SK-N-SH (cell line): ENCODE measurements around the gene SACM1L. TPM values are rescaled to one million over a fixed set of nuclear protein-coding genes. Genes with fewer than 3 reads are reported as not detected.

Experiments used
- CTCF ChIA-PET: fragments of 300-600, 350-600 bp; formaldehyde crosslinking; extraction: SDS; loops from one replicate; lab custom pipeline; 2021; lab: Yijun Ruan, JAX
- POLR2A ChIA-PET: fragments of 350-600 bp; sonication (Branson Sonifier 250); formaldehyde crosslinking; extraction: SDS; loops from one replicate; lab custom pipeline; 2020; ENCODE audit warnings: antibody characterized with exemption, inconsistent platforms; lab: Yijun Ruan, JAX
- DNase-seq: peaks from one replicate; pipeline ENCODE4 v3.0.0; 2012
- H2AFZ ChIP-seq: fragments of 200-600 bp; sonication (generic); 2 replicates; pipeline ENCODE4 v1.8.1; 2016; ENCODE audit warnings: antibody characterized with exemption, mild to moderate bottlenecking, low read depth
- H3F3A ChIP-seq: fragments of 200-600 bp; sonication (generic); replicated peaks from 2 replicates; pipeline ENCODE3; 2016; ENCODE audit warnings: antibody characterized with exemption, mild to moderate bottlenecking; ENCODE audit not compliant: insufficient read depth
- H3K27ac ChIP-seq, 2 experiments: fragments of 200-500 bp in 1 of 2; fragments of 200-600 bp in 1 of 2; sonication (Bioruptor generic) in 1 of 2; sonication (generic), shearing (Covaris generic) in 1 of 2; 2 replicates each; pipeline versions ENCODE4 v1.5.1 to v1.6.1; 2014 to 2016; ENCODE audit warnings: low read depth in 2 of 2, inconsistent platforms in 1 of 2, low read length in 1 of 2, mild to moderate bottlenecking in 1 of 2, mixed read lengths in 1 of 2
- H3K27me3 ChIP-seq: fragments of 200-600 bp; sonication (generic), shearing (Covaris generic); 2 replicates; pipeline ENCODE4 v1.6.1; 2016; ENCODE audit warnings: mixed run types; ENCODE audit not compliant: insufficient read depth
- H3K36me3 ChIP-seq, 2 experiments: fragments of 200-500 bp in 1 of 2; fragments of 200-600 bp in 1 of 2; sonication (Bioruptor generic) in 1 of 2; sonication (generic) in 1 of 2; replicated peaks in 1 of 2; 2 replicates each; pipeline versions ENCODE3 to v1.5.1; 2014 to 2016; ENCODE audit warnings: low read length in 1 of 2, mild to moderate bottlenecking in 1 of 2; ENCODE audit not compliant: insufficient read depth in 2 of 2, control insufficient read depth in 1 of 2
- H3K4me1 ChIP-seq, 2 experiments: fragments of 200-500 bp in 1 of 2; fragments of 200-600 bp in 1 of 2; sonication (Bioruptor generic) in 1 of 2; sonication (generic), shearing (Covaris generic) in 1 of 2; 2 replicates each; pipeline versions ENCODE4 v1.5.1 to v1.6.1; 2014 to 2016; ENCODE audit warnings: low read depth in 1 of 2, low read length in 1 of 2, mixed run types in 1 of 2; ENCODE audit not compliant: insufficient read depth in 2 of 2, control insufficient read depth in 1 of 2
- H3K4me2 ChIP-seq: fragments of 200-600 bp; sonication (generic), shearing (Covaris generic); 2 replicates; pipeline ENCODE4 v1.6.1; 2017; ENCODE audit warnings: mixed run types
- H3K4me3 ChIP-seq, 2 experiments: fragments of 200-500 bp in 1 of 2; fragments of 200-600 bp in 1 of 2; sonication (Bioruptor generic) in 1 of 2; sonication (generic), shearing (Covaris generic) in 1 of 2; 2 replicates each; pipeline versions ENCODE4 v1.5.1 to v1.8.1; 2014 to 2016; ENCODE audit warnings: low read depth in 2 of 2, inconsistent platforms in 1 of 2, low read length in 1 of 2, mild to moderate bottlenecking in 1 of 2, mixed read lengths in 1 of 2, moderate library complexity in 1 of 2
- H3K79me2 ChIP-seq: fragments of 200-600 bp; sonication (generic); 2 replicates; pipeline ENCODE4 v1.8.1; 2017; ENCODE audit warnings: mild to moderate bottlenecking; ENCODE audit not compliant: insufficient read depth
- H3K9ac ChIP-seq: fragments of 200-600 bp; sonication (generic); 2 replicates; pipeline ENCODE4 v1.6.1; 2017; ENCODE audit warnings: mixed run types
- H3K9me2 ChIP-seq: fragments of 200-600 bp; sonication (generic); 2 replicates; pipeline ENCODE4 v1.6.1; 2017; ENCODE audit warnings: mixed run types
- H3K9me3 ChIP-seq: fragments of 200-600 bp; sonication (generic); 2 replicates; pipeline ENCODE4 v1.6.1; 2017; ENCODE audit warnings: mixed run types, mild to moderate bottlenecking, moderate library complexity
- H4K20me1 ChIP-seq: fragments of 200-600 bp; sonication (generic); 2 replicates; pipeline ENCODE4 v1.6.1; 2017; ENCODE audit warnings: mild to moderate bottlenecking, mixed run types; ENCODE audit not compliant: insufficient read depth
- CHD2 ChIP-seq: fragments of 150-350 bp; IDR thresholded peaks from 2 replicates; pipeline ENCODE4 v1.6.1; 2018; ENCODE audit warnings: low read length; ENCODE audit not compliant: partially characterized antibody
- EP300 ChIP-seq, 2 experiments: IDR thresholded peaks; 2 replicates each; pipeline versions ENCODE4 v1.4.0 to v1.6.1; 2012; ENCODE audit warnings: borderline replicate concordance in 1 of 2, low read depth in 1 of 2, low read length in 1 of 2
- EZH2phosphoT487 ChIP-seq: fragments of 200-600 bp; sonication (generic); IDR thresholded peaks from 2 replicates; pipeline ENCODE4 v1.6.1; 2017; ENCODE audit warnings: low read depth, mixed run types, mild to moderate bottlenecking, antibody characterized with exemption, moderate library complexity, borderline replicate concordance
- FOSL2 ChIP-seq: IDR thresholded peaks from 2 replicates; pipeline ENCODE4 v1.4.0; 2012; ENCODE audit warnings: low read depth, mild to moderate bottlenecking, moderate library complexity, borderline replicate concordance
- FOXJ3 ChIP-seq: sonication (generic); formaldehyde crosslinking; IDR thresholded peaks from 2 replicates; pipeline ENCODE4 v1.5.1; 2020; ENCODE audit warnings: mild to moderate bottlenecking, missing genetic modification reagents
- MEF2A ChIP-seq: IDR thresholded peaks from 2 replicates; pipeline ENCODE4 v1.4.0; 2012; ENCODE audit warnings: low read depth, borderline replicate concordance
- MXI1 ChIP-seq: IDR thresholded peaks from 2 replicates; pipeline ENCODE4 v1.6.1; 2012; ENCODE audit warnings: mild to moderate bottlenecking, low read depth, low read length, improper control_type of control experiment
- NFIC ChIP-seq: IDR thresholded peaks from 2 replicates; pipeline ENCODE4 v1.4.0; 2012; ENCODE audit warnings: borderline replicate concordance
- POLR2AphosphoS5 ChIP-seq: IDR thresholded peaks from 2 replicates; pipeline ENCODE4 v1.6.1; 2012; ENCODE audit warnings: low read depth, low read length
- RCOR1 ChIP-seq: fragments of 150-350 bp; IDR thresholded peaks from 2 replicates; pipeline ENCODE4 v1.6.1; 2017; ENCODE audit warnings: antibody characterized with exemption, low read length
- RFX5 ChIP-seq: IDR thresholded peaks from 2 replicates; pipeline ENCODE4 v1.6.1; 2012; ENCODE audit warnings: mild to moderate bottlenecking, improper control_type of control experiment, low read length
- RXRA ChIP-seq: IDR thresholded peaks from 2 replicates; pipeline ENCODE4 v1.4.0; 2012; ENCODE audit warnings: low read depth, mild to moderate bottlenecking, borderline replicate concordance
- SMC3 ChIP-seq: IDR thresholded peaks from 2 replicates; pipeline ENCODE4 v1.6.1; 2012; ENCODE audit warnings: low read depth, low read length, improper control_type of control experiment
- TAF1 ChIP-seq: IDR thresholded peaks from 2 replicates; pipeline ENCODE4 v1.6.1; 2012; ENCODE audit warnings: low read depth, mild to moderate bottlenecking, low read length, moderate library complexity, borderline replicate concordance
- TCF12 ChIP-seq: IDR thresholded peaks from 2 replicates; pipeline ENCODE4 v1.4.0; 2012
- TEAD4 ChIP-seq: IDR thresholded peaks from 2 replicates; pipeline ENCODE4 v1.4.0; 2012; ENCODE audit warnings: mild to moderate bottlenecking, borderline replicate concordance; ENCODE audit not compliant: insufficient read depth
- USF2 ChIP-seq: fragments of 150-350 bp; IDR thresholded peaks from 2 replicates; pipeline ENCODE4 v1.6.1; 2017; ENCODE audit warnings: antibody characterized with exemption, low read length, low read depth, borderline replicate concordance
- WGBS: methylation state at CpG from one replicate; pipeline ENCODE4 v1.1.6; 2017; ENCODE audit warnings: low lambda C conversion rate; 5-methylcytosine and 5-hydroxymethylcytosine counted together
- polyA plus RNA-seq, 3 experiments: library from polyadenylated mRNA; depleted of rRNA; stranded (reverse); fragments of >200 nt; gene quantifications; 2 replicates each; pipeline ENCODE4 v1.2.3, GENCODE V29; 2012
- TF ChIP-seq, protein P1 (sequence below): IDR thresholded peaks from 2 replicates; pipeline ENCODE4 v1.4.0; 2012; ENCODE audit warnings: low read depth, borderline replicate concordance
- TF ChIP-seq, protein P2 (sequence below): IDR thresholded peaks from 2 replicates; pipeline ENCODE4; 2012

SACM1L gene
- polyA plus RNA-seq, 1 of the 3 experiments (the other 2 are of a cell fraction), result 11.2 TPM

GRCh38 chr3:45704301-45704943 lies 15.2 kb downstream of the SACM1L start:
- Histone ChIP-seq H2AFZ (no peak overlapping the region), H3K27me3 (no peaks in the 10 kb centered on the region), H4K20me1 (peaks cover 38% of the 10 kb centered on the region), H3K4me1 (no peaks in the 10 kb centered on the region; a peak in 1 of 4 replicates), H3K36me3 (peaks cover 46 to 56% of the 10 kb centered on the region in 2 experiments), H3K27ac (no peak overlapping the region), H3K4me3 (no peak overlapping the region), H3K79me2 (peaks cover 58% of the 10 kb centered on the region), H3K4me2 (no peak overlapping the region), H3K9me2 (no peaks in the 10 kb centered on the region), H3K9me3 (no peaks in the 10 kb centered on the region), H3F3A (peaks cover 5% of the 10 kb centered on the region), H3K9ac (no peak overlapping the region)
- TF ChIP-seq MEF2A, result no peak
- no peak for TF ChIP-seq USF2
- TF ChIP-seq EP300 (IDR thresholded peaks at IDR 0.05; ENCODE audit: borderline replicate concordance in 1 of 2, low read depth in 1 of 2, low read length in 1 of 2), result no peak
- no peak for TF ChIP-seq MXI1
- TF ChIP-seq RFX5, result no peak
- no peak for TF ChIP-seq RCOR1
- no peak for TF ChIP-seq TEAD4
- no peak for TF ChIP-seq FOSL2
- TF ChIP-seq TAF1, result no peak
- DNase-seq, result no peak
- CTCF ChIA-PET, result interaction anchor here (0.9 to 3.5 kb wide), 6 partner anchors 10 to 375 kb away, joined by 3 to 19 read pairs (median 4); no protein-coding TSS in a partner anchor
- POLR2A ChIA-PET, result no interaction called here
- WGBS, result 97% methylated on average over 4 of the region's 4 CpGs

- POLR2A ChIA-PET, result no interaction called here
- no peaks in the 10 kb centered on the region for H3K9me3 ChIP-seq
- peaks cover 5% of the 10 kb centered on the region for H3F3A ChIP-seq
- no peak overlapping the region for H3K4me3 ChIP-seq
- H3K9ac ChIP-seq, result no peak overlapping the region
- H3K4me2 ChIP-seq, result no peak overlapping the region
- DNase-seq, result no peak
- H2AFZ ChIP-seq, result no peak overlapping the region
- CTCF ChIA-PET, result interaction anchor here (1.3 to 3.5 kb wide), 2 partner anchors 12 to 46 kb away, joined by 4 to 19 read pairs; no protein-coding TSS in a partner anchor
- H3K36me3 ChIP-seq, result peaks cover 43 to 70% of the 10 kb centered on the region in 2 experiments
- no peak overlapping the region; a peak in 1 of 4 replicates for H3K27ac ChIP-seq
- H3K79me2 ChIP-seq, result peaks cover 44% of the 10 kb centered on the region
- no peaks in the 10 kb centered on the region for H3K9me2 ChIP-seq
- 93% methylated on average over 2 of the region's 2 CpGs for WGBS
- TF ChIP-seq TCF12, result no peak
- no peak for TF ChIP-seq RXRA
- TF ChIP-seq RCOR1, result no peak
- TF ChIP-seq, protein P1, sequence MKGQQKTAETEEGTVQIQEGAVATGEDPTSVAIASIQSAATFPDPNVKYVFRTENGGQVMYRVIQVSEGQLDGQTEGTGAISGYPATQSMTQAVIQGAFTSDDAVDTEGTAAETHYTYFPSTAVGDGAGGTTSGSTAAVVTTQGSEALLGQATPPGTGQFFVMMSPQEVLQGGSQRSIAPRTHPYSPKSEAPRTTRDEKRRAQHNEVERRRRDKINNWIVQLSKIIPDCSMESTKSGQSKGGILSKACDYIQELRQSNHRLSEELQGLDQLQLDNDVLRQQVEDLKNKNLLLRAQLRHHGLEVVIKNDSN, result no peak
- no peak for TF ChIP-seq TAF1
- TF ChIP-seq MEF2A, result no peak
- TF ChIP-seq TEAD4, result no peak
- no peak for TF ChIP-seq EP300 (IDR thresholded peaks at IDR 0.05; ENCODE audit: borderline replicate concordance in 1 of 2, low read depth in 1 of 2, low read length in 1 of 2)
- TF ChIP-seq USF2, result no peak
- TF ChIP-seq SMC3, result no peak
- TF ChIP-seq CHD2, result no peak
- TF ChIP-seq FOSL2, result no peak
- TF ChIP-seq, protein P2, sequence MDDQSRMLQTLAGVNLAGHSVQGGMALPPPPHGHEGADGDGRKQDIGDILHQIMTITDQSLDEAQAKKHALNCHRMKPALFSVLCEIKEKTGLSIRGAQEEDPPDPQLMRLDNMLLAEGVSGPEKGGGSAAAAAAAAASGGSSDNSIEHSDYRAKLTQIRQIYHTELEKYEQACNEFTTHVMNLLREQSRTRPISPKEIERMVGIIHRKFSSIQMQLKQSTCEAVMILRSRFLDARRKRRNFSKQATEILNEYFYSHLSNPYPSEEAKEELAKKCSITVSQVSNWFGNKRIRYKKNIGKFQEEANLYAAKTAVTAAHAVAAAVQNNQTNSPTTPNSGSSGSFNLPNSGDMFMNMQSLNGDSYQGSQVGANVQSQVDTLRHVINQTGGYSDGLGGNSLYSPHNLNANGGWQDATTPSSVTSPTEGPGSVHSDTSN, result no peak
- no peak for TF ChIP-seq POLR2AphosphoS5
- TF ChIP-seq FOXJ3, result no peak
- TF ChIP-seq NFIC, result no peak
- no peak for TF ChIP-seq EZH2phosphoT487
- H3K4me1 ChIP-seq, result no peaks in the 10 kb centered on the region; a peak in 1 of 4 replicates
- H3K27me3 ChIP-seq, result no peaks in the 10 kb centered on the region
- peaks cover 24% of the 10 kb centered on the region for H4K20me1 ChIP-seq
Observed at GRCh38 chr3:45705839-45706808, 16.9 kb downstream of the SACM1L start.
